GM18517 (cell line): Measurements from ENCODE around the gene RGR.
"Not testable (repeated sequence)": the region's sequence is repeated elsewhere in the genome, so short reads cannot be mapped to it uniquely, and the experiment has no call there.

ENCODE experiments used
- ATAC-seq: cut with Tn5 transposase; IDR thresholded peaks from one replicate; pipeline ENCODE4 v1.9.1; 2021; ENCODE audit warnings: mild to moderate bottlenecking, moderate library complexity; ENCODE audit not compliant: unreplicated experiment

RGR gene

DNA sequence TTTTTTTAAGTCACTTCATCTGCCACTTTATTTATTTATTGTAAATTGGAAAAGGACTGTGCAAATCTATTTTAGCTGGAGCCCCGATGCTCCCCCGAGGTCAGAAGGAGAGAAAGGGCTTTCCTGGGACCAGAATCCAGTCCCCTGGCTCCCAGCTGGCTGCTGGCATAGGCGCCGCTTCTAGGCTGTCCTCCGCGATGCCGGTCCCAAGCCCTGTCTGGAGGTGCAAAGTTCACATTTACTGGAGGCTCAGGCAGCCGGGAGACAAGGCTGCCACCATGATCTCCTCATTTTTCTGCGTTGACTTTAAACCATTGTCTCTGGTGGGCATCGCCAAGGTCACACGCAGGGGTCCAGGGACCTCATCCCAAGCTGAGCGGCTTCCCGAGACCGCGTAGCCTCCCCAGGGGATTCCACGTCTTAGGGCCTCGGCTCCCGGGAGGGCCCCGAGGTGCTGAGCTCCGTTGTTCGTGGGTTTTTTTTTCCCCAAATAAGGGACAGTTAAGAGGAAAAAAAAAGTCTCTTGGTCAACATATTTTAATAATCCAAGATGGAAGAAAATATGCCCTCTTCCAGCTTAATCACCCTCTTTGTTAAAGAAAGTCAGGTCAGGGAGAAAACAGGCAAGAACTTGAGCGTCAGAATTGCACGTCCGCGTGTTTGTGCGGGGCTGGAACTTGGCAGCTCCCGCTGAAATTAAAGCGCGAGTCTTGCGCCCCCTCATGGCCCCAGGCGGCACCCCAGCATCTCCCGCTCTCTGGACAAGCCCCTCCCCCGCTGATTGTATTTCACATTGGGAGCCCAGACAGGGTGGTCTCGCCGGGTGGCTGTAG lies 11.9 kb downstream of the RGR start:
- no peak for ATAC-seq

DNA sequence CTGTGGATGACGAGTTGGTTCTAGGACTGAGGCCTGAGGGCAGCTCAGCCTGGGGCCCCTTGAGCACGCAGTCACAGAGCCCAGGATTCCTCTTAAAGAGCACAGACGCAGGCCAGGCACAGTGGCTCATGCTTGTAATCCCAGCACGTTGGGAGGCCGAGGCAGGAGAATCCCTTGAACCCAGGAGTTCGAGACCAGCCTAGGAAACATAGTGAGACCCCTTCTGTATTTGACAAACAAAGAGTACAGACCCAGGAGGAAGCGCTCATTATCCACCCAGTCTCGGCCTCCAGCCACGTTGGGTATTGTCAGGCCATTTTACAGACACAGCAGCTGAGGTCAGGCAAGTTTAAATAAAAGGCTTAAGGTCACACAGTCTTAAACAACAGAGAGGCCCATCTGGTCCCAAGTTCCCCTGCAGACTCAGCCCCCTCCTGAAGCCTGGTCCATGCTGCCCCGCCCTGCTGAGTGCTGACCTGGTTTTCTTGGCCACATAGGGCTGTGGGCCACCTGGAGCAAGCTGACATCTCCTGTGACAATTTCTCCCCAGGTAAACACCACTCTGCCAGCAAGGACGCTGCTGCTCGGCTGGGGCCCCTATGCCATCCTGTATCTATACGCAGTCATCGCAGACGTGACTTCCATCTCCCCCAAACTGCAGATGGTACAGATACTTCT lies 12.6 kb downstream of the RGR start:
- no peak for ATAC-seq

DNA sequence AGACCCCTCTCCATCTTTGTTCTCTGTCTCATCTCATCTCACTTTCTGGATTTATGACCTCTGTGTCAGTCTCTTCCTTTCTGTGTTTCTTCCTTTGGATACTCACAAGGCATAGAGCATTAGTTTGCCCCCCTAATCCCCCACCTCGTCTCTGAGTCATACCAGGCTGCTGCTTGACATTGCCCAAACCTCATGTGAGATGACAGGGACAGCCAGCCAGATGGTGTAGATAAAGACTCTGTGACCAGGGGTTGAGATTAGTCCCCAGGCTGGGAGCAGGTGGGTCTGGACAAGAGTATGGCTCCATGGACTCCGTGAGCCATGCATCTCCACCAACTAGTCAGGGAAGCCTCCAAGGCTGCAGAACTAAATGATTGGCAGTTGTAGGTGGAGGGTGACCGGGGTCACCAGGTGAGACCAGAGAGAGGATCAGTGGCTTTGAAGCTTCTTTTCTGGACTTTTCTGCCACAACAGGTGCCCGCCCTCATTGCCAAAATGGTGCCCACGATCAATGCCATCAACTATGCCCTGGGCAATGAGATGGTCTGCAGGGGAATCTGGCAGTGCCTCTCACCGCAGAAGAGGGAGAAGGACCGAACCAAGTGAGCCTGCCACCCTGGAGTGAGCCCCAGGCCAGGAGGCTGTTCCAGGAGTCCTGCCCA lies 13.3 kb downstream of the RGR start:
- no peak for ATAC-seq

DNA sequence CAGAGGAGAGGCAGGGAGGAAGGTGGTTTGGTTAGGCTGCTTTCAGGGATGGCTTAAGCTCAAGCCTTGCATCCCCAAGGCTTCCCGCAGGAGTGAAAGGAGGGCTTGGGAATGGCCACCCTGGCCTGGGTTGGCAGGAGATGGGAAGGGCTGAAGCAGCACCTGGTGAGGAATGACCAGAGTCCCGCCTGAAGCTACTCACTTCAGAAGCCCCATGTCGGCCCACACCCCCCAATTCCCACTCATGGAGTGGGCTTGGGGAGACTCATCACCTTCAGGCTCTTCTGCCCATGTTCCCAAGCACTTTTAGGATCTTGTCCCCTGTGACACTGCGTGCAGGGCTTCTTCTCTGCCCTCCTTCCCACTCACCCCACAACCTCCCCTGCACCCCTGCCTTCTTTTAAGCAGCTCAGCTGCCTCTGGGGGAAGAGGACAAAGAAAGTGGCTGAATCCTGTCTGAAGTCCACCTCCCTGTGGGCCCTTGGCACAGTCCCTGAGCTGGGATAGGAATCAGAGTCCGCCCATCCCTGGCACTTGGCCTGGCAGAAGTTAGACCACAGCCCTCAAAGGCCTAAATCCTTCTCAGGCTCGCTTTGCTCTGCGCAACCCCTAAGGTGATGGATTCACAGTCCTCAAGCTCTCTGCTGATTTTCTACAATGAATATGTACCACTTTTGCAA lies 16.5 kb downstream of the RGR start:
- no peak for ATAC-seq

DNA sequence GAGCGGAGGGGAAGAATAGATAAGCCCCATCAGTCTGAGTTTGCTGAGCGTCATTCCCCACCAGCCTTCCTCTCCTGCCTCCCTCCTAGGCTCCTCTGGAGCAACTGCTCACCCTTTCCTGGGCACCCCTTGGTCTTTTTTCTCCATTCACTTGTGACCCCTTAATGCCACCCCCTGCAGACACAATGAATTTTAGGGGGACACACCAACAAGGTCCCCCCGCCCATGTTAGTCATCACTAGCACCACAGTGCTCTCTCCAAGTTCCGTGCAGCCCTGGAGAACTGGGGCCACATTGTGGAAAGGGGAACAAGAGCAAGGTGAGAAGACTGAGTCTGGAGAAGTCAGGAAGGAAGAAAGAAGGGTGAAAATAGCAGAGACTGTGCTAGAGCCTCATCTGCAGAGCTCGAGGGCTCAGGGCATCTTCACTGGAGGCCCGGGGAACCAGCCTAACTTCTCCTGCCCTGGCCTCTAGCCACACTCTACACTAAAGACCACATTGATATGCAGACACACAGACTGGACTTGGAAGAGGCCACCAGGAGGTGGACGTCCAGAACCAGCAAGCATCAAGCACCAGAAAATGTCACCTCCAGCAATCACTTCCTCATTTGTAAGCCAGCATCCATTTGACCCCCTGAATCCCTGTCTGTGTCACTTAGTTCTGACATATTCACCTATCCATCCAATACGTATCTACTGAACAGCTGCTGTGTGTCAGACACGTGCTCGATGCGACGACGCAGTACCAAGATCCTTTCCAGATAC lies 17.5 kb downstream of the RGR start:
- ATAC-seq, result no peak

DNA sequence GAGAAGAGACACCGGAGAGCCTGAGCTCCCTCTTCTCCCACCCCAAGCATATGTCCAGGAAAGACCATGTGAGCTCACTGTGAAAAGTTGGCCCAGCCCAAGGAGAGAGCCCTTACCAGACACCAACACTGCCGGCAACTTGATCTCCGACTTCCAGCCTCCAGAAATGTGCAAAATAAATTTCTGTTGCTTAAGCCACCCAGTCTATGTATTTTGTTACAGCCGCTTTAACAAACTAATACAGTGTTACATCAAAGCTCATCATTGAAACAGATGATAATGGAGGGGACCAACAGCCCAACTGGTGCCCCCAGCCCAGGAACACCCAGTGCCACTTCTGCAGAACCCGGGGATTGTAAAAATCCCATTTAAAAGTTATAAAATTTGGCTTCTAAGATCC lies 18.9 kb downstream of the RGR start:
- no peak for ATAC-seq

DNA sequence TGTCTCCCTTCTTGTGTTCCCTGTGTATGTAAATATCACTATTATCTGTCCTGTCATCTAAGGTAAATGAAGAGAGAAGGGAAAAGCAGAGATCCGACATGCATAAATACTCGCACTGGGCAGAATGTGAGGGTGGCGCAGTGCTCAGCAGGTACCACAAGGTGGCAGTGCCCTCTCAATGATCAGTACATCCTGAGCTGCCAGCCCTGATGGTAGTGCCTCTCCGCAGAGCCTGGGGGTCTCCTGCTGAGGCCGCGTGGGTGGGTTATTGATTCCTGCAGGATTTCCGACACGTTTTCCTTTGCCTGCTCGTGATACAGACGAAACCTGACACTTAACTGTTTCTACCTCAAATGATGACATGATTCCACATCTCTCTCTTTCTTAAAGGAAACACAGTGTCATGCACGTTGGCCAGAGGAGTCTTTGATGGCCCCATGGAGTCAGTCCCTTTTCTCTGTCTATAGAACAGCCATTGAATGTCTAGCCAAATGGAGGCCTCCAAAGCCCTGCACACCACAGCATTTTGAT lies 19.8 kb downstream of the RGR start:
- ATAC-seq, result peak; percentile 86

DNA sequence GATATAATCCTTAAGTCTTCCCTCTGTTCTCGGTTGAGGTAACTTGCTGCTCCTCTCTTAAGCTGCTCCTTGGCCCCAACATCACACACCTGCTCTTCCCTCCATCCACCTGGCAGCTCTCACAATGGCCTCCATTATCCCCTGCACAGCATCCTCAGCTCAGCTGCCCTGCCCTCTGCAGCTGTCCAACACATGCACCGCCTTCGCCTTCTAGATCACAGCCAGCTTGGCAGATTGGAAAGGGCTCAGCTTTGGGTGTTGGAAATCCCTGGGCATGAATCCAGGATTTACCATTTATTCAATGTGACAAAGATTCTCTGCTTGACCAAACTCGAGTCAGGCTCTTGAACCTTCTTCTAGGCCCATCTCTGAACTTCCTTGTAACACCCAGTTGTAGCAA lies 20.6 kb downstream of the RGR start:
- ATAC-seq, result no peak

DNA sequence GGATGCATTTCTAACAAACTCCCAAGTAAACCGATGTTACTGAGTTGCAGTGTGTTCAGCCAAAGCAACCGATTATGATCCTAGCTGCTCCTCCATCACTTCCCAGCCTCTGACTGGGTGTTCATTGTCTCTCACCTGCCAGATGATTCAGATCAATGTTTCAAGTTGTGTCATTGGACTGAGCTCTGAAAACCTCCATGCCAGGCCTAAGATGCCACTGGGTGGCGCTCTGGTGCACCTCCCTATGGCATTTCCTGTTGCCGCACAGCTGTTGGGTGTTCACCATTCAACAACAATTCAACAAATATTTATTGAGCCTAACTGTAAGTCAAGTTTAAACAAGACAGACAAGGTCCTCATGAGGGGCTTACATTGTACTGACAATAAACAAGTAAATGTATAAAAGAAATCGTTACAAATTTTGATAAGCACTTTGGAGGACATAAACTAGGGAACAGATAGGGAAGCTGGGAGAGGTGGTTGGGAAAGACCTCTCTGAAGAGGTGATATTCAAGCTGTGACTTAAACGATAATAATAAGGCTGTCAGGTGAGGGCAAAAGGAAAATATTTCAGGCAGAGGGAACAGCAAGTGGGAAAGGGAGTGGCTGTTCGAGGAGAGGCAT lies 22.8 kb downstream of the RGR start:
- ATAC-seq, result peak; percentile 61

DNA sequence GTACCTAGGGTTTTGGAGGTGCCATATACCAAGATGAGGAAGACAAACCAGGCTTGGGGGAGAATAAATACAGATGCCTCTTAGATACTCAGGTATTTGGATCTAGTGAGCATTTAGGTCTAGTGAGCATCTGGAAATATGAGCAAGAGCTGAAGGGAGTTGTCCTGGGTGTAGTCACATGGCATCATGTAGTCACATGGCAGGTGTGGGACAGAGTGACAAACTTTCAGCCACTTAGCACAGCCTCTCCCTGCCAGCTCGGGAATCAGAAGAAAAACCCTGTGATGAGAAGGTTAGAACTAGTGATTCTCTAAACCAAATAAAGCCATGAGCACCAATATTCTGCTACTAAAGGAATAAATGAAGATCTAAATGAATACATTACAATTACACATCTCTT lies 24.3 kb downstream of the RGR start:
- no peak for ATAC-seq

DNA sequence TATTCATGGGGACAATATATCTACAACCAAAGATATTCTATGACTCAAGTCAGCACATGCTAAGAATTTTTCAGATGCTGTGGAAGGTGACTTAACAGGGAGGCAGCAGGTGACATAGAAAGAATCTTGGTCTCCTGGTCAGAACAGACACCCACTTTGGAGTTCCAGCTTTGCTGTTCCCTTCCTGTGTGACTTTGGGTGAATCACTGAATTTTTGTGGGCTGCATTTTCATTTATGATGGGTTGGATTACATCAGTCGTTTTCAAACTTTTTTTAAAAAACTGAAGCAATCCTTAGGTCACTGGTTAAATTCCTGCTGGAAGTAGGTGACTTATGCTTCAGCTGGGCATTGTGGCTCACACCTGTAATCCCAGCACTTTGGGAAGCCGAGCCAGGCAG lies 24.9 kb downstream of the RGR start:
- ATAC-seq, result no peak

DNA sequence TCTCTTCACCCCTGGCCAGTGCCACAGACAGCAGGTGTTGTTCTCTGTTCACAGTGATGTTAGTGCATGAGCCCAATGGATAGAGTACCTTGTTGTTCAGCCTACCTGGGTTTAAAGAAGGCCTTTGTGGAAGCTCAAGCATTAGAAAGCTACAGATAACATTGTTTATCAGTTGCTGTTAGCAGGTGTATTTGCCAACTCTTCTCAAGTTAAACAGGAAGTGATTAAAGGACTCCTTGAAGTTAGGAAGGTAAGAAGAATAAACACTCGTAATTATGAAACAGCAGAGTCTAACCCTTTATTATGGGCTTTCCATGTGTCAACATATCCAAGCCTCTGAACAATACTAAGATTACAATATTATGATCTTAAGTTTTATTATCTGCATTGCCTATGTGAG lies 25.9 kb downstream of the RGR start:
- ATAC-seq, result no peak

DNA sequence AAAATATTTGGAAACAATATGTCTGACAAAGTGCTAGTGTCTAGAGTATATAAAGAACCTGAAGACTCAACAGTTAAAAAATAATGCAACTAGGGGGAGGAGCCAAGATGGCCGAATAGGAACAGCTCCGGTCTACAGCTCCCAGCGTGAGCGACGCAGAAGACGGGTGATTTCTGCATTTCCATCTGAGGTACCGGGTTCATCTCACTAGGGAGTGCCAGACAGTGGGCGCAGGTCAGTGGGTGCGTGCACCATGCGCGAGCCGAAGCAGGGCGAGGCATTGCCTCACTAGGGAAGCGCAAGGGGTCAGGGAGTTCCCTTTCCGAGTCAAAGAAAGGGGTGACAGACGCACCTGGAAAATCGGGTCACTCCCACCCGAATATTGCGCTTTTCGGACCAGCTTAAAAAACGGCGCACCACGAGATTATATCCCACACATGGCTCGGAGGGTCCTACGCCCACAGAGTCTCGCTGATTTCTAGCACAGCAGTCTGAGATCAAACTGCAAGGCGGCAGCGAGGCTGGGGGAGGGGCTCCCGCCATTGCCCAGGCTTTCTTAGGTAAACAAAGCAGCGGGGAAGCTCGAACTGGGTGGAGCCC lies 35.1 kb downstream of the RGR start:
- not testable (repeated sequence) for ATAC-seq

DNA sequence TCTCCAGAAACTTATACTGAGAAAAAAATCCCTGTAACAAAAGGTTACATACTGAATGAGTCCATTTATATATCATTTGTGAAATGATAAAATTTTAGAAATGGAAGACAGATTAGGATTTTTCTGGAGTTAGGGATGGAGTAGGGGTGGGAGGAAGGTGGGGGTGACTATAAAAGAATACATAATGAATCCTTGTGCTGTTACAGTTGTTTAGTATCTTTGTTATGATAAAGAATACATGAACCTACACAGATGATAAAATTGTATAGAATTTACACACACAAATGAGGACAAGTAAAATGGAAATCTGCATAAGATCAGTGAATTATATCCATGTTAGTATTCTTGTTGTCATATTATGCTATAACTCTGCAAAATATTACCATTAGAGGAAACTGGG lies 41.8 kb downstream of the RGR start:
- no peak for ATAC-seq

DNA sequence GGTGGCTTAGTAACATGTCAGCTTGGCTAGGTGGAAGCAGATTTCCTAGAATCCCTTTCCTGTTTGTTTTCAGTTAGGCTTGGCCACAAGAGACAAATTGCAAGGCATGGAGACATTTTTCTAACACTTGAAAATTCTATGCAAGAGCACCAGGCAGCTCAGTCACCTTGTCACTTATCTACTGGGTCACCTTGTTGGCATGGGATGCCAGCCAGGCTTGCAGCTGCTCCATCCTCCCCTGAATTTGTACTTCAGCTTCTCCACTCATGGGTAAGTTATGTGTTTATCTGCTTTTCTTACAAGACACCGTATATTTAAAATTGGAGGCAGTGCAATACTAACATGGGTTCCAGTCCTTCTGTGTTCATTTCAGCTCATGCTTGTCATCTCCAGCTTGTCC lies 43.3 kb downstream of the RGR start:
- no peak for ATAC-seq

DNA sequence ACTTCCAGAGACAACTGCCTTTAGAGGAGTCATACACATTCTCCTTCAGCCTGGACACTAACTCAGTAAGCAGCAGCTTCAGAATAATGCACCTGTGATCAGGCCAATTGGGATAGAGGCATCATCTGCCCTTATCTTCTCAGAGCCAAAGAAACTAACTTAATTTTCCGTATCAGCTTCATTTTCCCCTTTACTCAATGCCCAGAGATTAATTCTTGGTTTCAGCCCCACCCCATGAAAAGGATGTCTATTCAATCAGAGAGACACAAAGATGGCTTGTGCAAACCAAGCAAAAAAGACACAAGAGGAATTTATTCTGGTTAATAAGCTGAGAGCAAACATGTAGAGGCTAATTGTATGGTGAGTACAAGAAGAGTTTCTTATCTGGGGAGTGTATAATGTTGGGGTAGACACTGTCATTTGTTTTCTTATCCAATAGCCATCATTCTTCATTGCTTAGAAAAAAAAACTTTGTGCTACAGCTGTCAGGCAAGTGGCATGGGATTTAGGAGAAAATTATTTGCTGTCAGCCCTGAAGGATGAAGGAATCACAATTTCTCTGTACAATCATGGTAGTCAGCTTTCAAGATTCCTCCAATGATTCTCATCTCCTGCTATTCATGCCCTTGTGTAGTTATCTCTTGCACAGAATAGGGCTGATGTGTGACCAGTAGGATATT lies 44.8 kb downstream of the RGR start:
- ATAC-seq, result no peak

DNA sequence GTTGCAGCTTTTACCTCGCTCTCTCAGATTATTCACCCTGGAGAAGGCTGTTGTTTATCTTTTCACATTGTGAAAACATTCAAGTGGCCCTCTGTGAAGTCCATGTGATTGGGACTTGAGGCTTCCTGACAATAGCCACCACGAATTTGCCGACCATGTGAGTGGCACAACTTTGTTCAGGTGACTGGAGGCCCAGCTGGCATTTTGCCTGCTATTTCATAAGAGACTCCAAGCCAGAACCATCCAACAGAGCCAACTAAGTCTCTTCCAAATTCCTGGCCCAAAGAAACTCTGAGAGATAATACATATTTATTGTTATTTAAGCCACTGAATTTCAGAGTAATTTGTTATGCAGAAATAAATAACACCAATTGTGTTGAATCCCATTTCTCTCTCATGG lies 45.4 kb downstream of the RGR start:
- ATAC-seq, result no peak

DNA sequence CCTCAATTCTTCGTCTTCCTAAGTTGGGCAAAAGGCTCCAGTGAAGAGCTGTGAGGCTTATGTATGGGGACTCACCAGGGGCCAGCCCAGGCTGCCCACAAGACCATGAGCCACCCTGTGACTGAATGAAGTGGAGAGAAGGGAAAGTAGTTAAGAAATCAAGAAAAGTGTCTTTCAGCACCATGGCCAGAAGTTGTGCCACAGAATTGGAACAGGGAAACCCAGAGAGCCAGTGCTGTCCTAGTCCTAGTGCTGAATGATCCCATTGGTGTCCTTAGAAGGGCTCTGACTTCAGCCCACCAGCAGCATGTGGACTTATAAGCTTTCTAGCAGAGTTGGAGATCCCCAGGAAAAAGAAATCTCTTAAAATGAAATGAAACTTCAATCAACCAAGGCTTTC lies 46.5 kb downstream of the RGR start:
- no peak for ATAC-seq

DNA sequence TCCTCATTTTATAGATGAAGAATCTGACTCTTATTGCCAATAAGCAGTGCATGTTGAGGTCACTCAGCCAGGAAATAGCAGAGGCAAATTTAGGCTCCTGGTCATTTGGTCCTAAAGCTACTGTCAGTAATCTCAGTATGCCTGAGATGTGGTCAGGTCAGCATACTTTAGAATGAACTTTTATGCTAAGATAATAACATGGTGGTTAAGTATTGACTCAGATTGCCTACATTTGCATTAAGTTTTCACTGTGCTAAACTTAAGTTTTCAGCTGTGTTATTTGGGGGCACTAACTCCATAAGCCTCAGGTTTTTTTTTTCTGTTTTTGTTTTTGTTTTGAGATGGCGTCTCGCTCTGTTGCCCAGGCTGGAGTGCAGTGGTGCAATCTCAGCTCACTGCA lies 47.6 kb downstream of the RGR start:
- peak; percentile 69 for ATAC-seq
